Measurements from ENCODE around the gene CALML6.

CALML6 gene

DNA sequence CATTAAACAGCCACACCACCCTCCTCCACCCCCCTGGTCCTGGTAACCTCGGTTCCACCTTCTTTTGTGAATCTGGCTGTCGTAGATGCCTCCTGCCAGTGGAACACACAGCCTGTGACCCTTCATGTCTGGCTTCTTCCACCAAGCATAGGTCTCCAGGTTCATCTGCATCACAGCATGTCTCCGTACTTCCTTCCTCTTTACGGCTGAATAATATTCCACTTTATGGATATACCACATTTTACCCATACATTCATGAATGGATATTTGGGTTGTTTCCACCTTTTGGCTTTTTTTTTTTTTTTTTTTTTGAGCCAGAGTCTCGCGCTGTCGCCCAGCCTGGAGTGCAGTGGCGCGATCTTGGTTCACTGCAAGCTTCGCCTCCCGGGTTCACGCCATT lies 11.8 kb upstream of the CALML6 start:
- Histone ChIP-seq H3K9me2 (replicated peaks; ENCODE audit: insufficient read depth, low read length) (no peaks in the 10 kb centered on the region), H2AFZ (ENCODE audit: low read length) (no peak overlapping the region), H3K9ac (ENCODE audit: low read length) (no peak overlapping the region), H3K79me2 (ENCODE audit: low read length) (peaks cover 4% of the 10 kb centered on the region), H3K9me3 (replicated peaks; ENCODE audit: insufficient read depth, low read length) (no peaks in the 10 kb centered on the region), H3K4me3 (ENCODE audit: low read length) (no peak overlapping the region), H3K4me2 (ENCODE audit: low read depth, low read length) (no peak overlapping the region), H3K27ac (ENCODE audit: low read length) (no peak overlapping the region), H4K20me1 (ENCODE audit: insufficient read depth, low read length) (no peaks in the 10 kb centered on the region), H3K36me3 (replicated peaks; ENCODE audit: insufficient read depth, low read length) (no peaks in the 10 kb centered on the region), H3K4me1 (ENCODE audit: low read length) (peaks cover 24% of the 10 kb centered on the region), H3F3A (ENCODE audit: insufficient read depth, low read length) (peaks cover 15% of the 10 kb centered on the region; the same call in 1 of the 2 replicates), H3K27me3 (replicated peaks; ENCODE audit: insufficient read depth, low read length) (no peaks in the 10 kb centered on the region)
- TF ChIP-seq EZH2 (optimal IDR thresholded peaks at IDR 0.05; ENCODE audit: low read depth, low read length) (no peak), EZH2phosphoT487 (IDR thresholded peaks at IDR 0.05; ENCODE audit: low read length) (no peak)
- TF ChIP-seq, protein P1, sequence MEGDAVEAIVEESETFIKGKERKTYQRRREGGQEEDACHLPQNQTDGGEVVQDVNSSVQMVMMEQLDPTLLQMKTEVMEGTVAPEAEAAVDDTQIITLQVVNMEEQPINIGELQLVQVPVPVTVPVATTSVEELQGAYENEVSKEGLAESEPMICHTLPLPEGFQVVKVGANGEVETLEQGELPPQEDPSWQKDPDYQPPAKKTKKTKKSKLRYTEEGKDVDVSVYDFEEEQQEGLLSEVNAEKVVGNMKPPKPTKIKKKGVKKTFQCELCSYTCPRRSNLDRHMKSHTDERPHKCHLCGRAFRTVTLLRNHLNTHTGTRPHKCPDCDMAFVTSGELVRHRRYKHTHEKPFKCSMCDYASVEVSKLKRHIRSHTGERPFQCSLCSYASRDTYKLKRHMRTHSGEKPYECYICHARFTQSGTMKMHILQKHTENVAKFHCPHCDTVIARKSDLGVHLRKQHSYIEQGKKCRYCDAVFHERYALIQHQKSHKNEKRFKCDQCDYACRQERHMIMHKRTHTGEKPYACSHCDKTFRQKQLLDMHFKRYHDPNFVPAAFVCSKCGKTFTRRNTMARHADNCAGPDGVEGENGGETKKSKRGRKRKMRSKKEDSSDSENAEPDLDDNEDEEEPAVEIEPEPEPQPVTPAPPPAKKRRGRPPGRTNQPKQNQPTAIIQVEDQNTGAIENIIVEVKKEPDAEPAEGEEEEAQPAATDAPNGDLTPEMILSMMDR (IDR thresholded peaks at IDR 0.05; ENCODE audit: low read length) = no peak
- no peak for DNase-seq

DNA sequence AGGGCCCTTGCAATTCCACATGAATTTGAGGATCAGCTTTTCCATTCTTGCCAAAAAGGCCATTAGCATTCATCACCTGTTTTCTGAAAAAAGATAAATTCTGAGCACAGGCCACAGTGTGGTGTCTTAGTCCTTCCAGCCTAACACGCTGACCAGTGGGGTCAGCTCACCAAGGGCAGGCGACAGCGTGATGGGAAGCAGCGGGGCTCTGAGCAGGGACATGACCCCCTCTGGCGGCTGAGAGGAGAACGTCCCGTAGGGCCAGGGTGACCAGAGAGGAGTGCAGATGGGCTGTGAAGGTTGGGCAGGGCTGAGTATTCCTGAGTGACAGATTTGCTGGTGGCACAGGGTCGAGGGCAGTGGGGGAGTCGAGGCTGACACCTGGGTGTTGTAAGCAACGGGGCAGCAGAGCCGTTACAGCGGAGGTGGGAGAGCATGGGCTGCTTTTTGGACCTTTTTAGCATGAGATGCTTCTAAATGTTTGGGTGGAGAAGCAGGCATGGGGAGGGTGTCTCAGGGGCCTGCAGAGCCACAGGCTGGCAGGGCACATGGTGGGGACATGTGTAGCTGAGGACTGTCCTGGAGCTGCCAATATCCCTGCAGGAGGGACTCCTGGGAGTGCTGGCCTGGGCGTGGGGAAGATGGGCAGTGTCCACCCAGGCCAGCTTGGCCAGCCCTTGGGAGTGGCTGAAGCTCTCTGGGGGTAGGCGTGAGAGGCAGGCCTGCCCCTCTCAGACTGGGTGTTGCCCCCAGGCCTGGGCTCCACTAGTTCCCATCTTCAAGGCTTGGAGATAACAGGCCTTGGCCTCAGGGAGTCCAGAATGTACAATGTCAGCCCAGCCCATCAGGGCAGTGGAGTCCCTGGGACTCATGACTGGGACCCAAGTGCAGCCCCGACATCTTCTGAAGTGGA lies 8.6 kb upstream of the CALML6 start:
- peaks cover 26% of the 10 kb centered on the region for H3F3A ChIP-seq (ENCODE audit: insufficient read depth, low read length)
- no peaks in the 10 kb centered on the region for H4K20me1 ChIP-seq (ENCODE audit: insufficient read depth, low read length)
- H3K4me1 ChIP-seq (ENCODE audit: low read length) = peaks cover 40% of the 10 kb centered on the region
- H3K9me3 ChIP-seq (replicated peaks; ENCODE audit: insufficient read depth, low read length) = no peaks in the 10 kb centered on the region
- no peak overlapping the region for H3K4me3 ChIP-seq (ENCODE audit: low read length)
- peak; percentile 69 for DNase-seq
- no peaks in the 10 kb centered on the region for H3K9me2 ChIP-seq (replicated peaks; ENCODE audit: insufficient read depth, low read length)
- TF ChIP-seq, protein P1 (IDR thresholded peaks at IDR 0.05; ENCODE audit: low read length) = peak; percentile 98
- TF ChIP-seq EZH2phosphoT487 (IDR thresholded peaks at IDR 0.05; ENCODE audit: low read length) = no peak
- H2AFZ ChIP-seq (ENCODE audit: low read length) = peak overlapping the region; percentile 69
- peak overlapping the region; percentile 61 for H3K9ac ChIP-seq (ENCODE audit: low read length)
- H3K4me2 ChIP-seq (ENCODE audit: low read depth, low read length) = peak overlapping the region; percentile 19; the same call in 1 of the 2 replicates
- peaks cover 7% of the 10 kb centered on the region for H3K79me2 ChIP-seq (ENCODE audit: low read length)
- peak overlapping the region; percentile 79 for H3K27ac ChIP-seq (ENCODE audit: low read length)
- no peaks in the 10 kb centered on the region for H3K27me3 ChIP-seq (replicated peaks; ENCODE audit: insufficient read depth, low read length)
- no peaks in the 10 kb centered on the region for H3K36me3 ChIP-seq (replicated peaks; ENCODE audit: insufficient read depth, low read length)

DNA sequence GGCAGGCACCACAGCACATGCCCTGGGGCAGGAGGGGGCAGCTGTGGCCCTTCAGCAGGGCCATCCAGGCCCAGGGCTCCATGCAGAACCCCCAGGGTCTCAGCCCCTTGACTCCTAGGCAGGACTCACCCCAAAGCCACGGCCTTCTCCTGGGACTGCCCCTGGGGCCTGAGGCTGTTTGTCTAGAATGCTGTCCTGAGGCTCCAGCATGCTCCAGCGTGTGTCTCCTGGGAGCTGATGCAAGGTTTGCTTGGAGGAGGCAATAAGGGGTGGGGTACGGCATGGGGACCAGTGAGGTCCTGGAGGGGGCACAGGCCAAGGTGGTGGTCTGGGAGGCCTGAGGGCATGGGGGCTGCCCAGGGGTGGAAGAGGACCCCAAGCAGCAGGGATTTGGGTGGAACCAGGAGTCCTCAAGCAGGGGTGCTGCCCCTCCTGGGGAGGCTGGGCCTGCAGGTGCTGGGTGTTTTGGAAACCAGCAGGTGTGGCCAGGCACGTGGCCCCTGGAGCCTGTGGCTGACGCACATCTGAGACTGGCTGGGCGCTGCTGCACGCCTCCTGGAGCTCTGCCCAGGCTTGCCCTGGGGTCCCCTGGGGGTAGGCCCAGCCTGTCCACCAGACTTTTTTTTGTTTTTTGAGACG lies 7.8 kb upstream of the CALML6 start:
- Histone ChIP-seq H2AFZ (ENCODE audit: low read length) (peak overlapping the region; percentile 26; the same call in 1 of the 2 replicates), H3F3A (ENCODE audit: insufficient read depth, low read length) (peaks cover 26% of the 10 kb centered on the region), H3K79me2 (ENCODE audit: low read length) (peaks cover 7% of the 10 kb centered on the region), H3K27me3 (replicated peaks; ENCODE audit: insufficient read depth, low read length) (no peaks in the 10 kb centered on the region), H3K4me2 (ENCODE audit: low read depth, low read length) (peak overlapping the region; percentile 19; the same call in 1 of the 2 replicates), H3K27ac (ENCODE audit: low read length) (peak overlapping the region; percentile 79), H3K9me3 (replicated peaks; ENCODE audit: insufficient read depth, low read length) (no peaks in the 10 kb centered on the region), H3K4me1 (ENCODE audit: low read length) (peaks cover 40% of the 10 kb centered on the region), H3K9ac (ENCODE audit: low read length) (peak overlapping the region; percentile 61), H4K20me1 (ENCODE audit: insufficient read depth, low read length) (no peaks in the 10 kb centered on the region), H3K9me2 (replicated peaks; ENCODE audit: insufficient read depth, low read length) (no peaks in the 10 kb centered on the region), H3K36me3 (replicated peaks; ENCODE audit: insufficient read depth, low read length) (no peaks in the 10 kb centered on the region), H3K4me3 (ENCODE audit: low read length) (no peak overlapping the region)
- peak; percentile 88 for DNase-seq
- no peak for TF ChIP-seq EZH2phosphoT487 (IDR thresholded peaks at IDR 0.05; ENCODE audit: low read length)
- TF ChIP-seq EZH2 (optimal IDR thresholded peaks at IDR 0.05; ENCODE audit: low read depth, low read length) = no peak
- TF ChIP-seq, protein P1 (IDR thresholded peaks at IDR 0.05; ENCODE audit: low read length) = no peak

Data from MM.1S (cell line).